Measurements from ENCODE around the gene MCC.

Gene MCC

GRCh38 chr5:113065626-113066025, 422.6 kb downstream of the MCC start:
- no peak for TF ChIP-seq CTCF (IDR thresholded peaks at IDR 0.05; ENCODE audit: insufficient read depth, low read length, poor library complexity, severe bottlenecking)
- no peak for DNase-seq (ENCODE audit: extremely low read depth, insufficient read length)
- Histone ChIP-seq H3K4me3 (replicated peaks; ENCODE audit: low read depth, low read length) (no peak overlapping the region), H3K36me3 (ENCODE audit: control insufficient read depth, insufficient read depth, low read length) (no peaks in the 10 kb centered on the region), H3K27me3 (replicated peaks; ENCODE audit: control insufficient read depth, insufficient read depth, low read length) (no peaks in the 10 kb centered on the region)

- no peaks in the 10 kb centered on the region for H3K36me3 ChIP-seq (ENCODE audit: control insufficient read depth, insufficient read depth, low read length)
These were observed 423.4 kb downstream of the MCC start for GRCh38 chr5:113064806-113065205.

GRCh38 chr5:113063927-113064326, 424.3 kb downstream of the MCC start:
- DNase-seq (ENCODE audit: extremely low read depth, insufficient read length) = no peak
- Histone ChIP-seq H3K36me3 (ENCODE audit: control insufficient read depth, insufficient read depth, low read length) (no peaks in the 10 kb centered on the region), H3K4me3 (replicated peaks; ENCODE audit: low read depth, low read length) (no peak overlapping the region), H3K27me3 (replicated peaks; ENCODE audit: control insufficient read depth, insufficient read depth, low read length) (no peaks in the 10 kb centered on the region)
- no peak for TF ChIP-seq CTCF (IDR thresholded peaks at IDR 0.05; ENCODE audit: insufficient read depth, low read length, poor library complexity, severe bottlenecking)

More at GRCh38 chr5:113064806-113065205, 423.4 kb downstream of the MCC start:
- H3K27me3 ChIP-seq (replicated peaks; ENCODE audit: control insufficient read depth, insufficient read depth, low read length) = no peaks in the 10 kb centered on the region
- DNase-seq (ENCODE audit: extremely low read depth, insufficient read length) = no peak
- TF ChIP-seq CTCF (IDR thresholded peaks at IDR 0.05; ENCODE audit: insufficient read depth, low read length, poor library complexity, severe bottlenecking) = no peak
- no peak overlapping the region for H3K4me3 ChIP-seq (replicated peaks; ENCODE audit: low read depth, low read length)

GRCh38 chr5:113062869-113063508, 425.3 kb downstream of the MCC start:
- no peak for DNase-seq (ENCODE audit: extremely low read depth, insufficient read length)
- Histone ChIP-seq H3K27me3 (replicated peaks; ENCODE audit: control insufficient read depth, insufficient read depth, low read length) (no peaks in the 10 kb centered on the region), H3K4me3 (replicated peaks; ENCODE audit: low read depth, low read length) (no peak overlapping the region), H3K36me3 (ENCODE audit: control insufficient read depth, insufficient read depth, low read length) (no peaks in the 10 kb centered on the region)
- TF ChIP-seq CTCF (IDR thresholded peaks at IDR 0.05; ENCODE audit: insufficient read depth, low read length, poor library complexity, severe bottlenecking) = no peak

- TF ChIP-seq CTCF (IDR thresholded peaks at IDR 0.05; ENCODE audit: insufficient read depth, low read length, poor library complexity, severe bottlenecking) = no peak
- Histone ChIP-seq H3K36me3 (ENCODE audit: control insufficient read depth, insufficient read depth, low read length) (no peaks in the 10 kb centered on the region), H3K4me3 (replicated peaks; ENCODE audit: low read depth, low read length) (no peak overlapping the region), H3K27me3 (replicated peaks; ENCODE audit: control insufficient read depth, insufficient read depth, low read length) (no peaks in the 10 kb centered on the region)
- DNase-seq (ENCODE audit: extremely low read depth, insufficient read length) = no peak
These were observed 426.1 kb downstream of the MCC start for GRCh38 chr5:113061846-113062780.

Data from GM06990 (cell line).